Glutamatergic neuron (in vitro differentiated cells): Measurements from ENCODE around the gene TMEM192. TPM values are rescaled to one million over a fixed set of nuclear protein-coding genes. Genes with fewer than 3 reads are reported as not detected.

Source experiments
- DNase-seq: peaks from one replicate; pipeline ENCODE4 v3.0.0; 2022
- H3K27ac Mint-ChIP-seq: one replicate; pipeline ENCODE4 v1.8.0; 2020; ENCODE audit warnings: mild to moderate bottlenecking, mixed read lengths, inconsistent platforms; ENCODE audit not compliant: unreplicated experiment
- H3K27me3 Mint-ChIP-seq: one replicate; pipeline ENCODE4 v1.8.0; 2020; ENCODE audit warnings: mild to moderate bottlenecking, moderate library complexity, mixed read lengths, inconsistent platforms; ENCODE audit not compliant: unreplicated experiment
- H3K36me3 Mint-ChIP-seq: one replicate; pipeline ENCODE4 v1.8.0; 2020; ENCODE audit warnings: mild to moderate bottlenecking, mixed read lengths, inconsistent platforms; ENCODE audit not compliant: unreplicated experiment
- H3K4me1 Mint-ChIP-seq: one replicate; pipeline ENCODE4 v1.8.0; 2020; ENCODE audit warnings: mild to moderate bottlenecking, low read depth, mixed read lengths, inconsistent platforms; ENCODE audit not compliant: unreplicated experiment
- H3K4me3 Mint-ChIP-seq: one replicate; pipeline ENCODE4 v1.8.0; 2020; ENCODE audit warnings: mild to moderate bottlenecking, mixed read lengths, inconsistent platforms; ENCODE audit not compliant: unreplicated experiment
- H3K9me3 Mint-ChIP-seq: one replicate; pipeline ENCODE4 v1.8.0; 2020; ENCODE audit warnings: mild to moderate bottlenecking, moderate library complexity, mixed read lengths, inconsistent platforms; ENCODE audit not compliant: unreplicated experiment
- total RNA-seq: library from RNA; stranded (reverse); fragmentation: NEBNext Ultra II Directional; extraction: Animal tissue kit (Norgen Biotek cat#: 25700); gene quantifications from one replicate; pipeline ENCODE4 v1.2.1, GENCODE V29; 2021; ENCODE audit not compliant: unreplicated experiment
- TF ChIP-seq, protein P1 (sequence below): fragments of 200-600 bp; sonication (generic); IDR thresholded peaks from one replicate; pipeline ENCODE4 v1.5.0; 2021; ENCODE audit not compliant: partially characterized antibody, unreplicated experiment

The TMEM192 gene
- total RNA-seq, 1 donor from 2014 or later = 16.9 TPM

DNA sequence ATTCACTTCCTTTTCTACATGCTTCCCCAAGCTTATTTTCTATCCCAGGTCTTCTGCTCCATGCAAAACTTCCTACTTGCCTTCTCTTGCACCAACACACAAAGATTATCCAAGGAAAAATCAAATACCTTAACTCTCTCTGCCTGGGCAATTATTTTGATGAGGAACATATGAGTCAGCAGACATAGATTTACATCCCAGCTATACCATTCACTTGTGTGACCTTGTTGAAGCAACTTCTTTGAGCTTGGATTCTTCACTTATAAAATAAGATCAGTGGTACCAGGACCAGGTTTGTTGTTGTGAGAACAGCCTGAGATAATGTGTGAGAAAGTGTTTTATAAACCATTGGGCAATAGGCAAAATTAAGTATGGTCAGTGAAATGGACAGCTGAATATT, 39.1 kb upstream of the TMEM192 start:
- TF ChIP-seq, protein P1, sequence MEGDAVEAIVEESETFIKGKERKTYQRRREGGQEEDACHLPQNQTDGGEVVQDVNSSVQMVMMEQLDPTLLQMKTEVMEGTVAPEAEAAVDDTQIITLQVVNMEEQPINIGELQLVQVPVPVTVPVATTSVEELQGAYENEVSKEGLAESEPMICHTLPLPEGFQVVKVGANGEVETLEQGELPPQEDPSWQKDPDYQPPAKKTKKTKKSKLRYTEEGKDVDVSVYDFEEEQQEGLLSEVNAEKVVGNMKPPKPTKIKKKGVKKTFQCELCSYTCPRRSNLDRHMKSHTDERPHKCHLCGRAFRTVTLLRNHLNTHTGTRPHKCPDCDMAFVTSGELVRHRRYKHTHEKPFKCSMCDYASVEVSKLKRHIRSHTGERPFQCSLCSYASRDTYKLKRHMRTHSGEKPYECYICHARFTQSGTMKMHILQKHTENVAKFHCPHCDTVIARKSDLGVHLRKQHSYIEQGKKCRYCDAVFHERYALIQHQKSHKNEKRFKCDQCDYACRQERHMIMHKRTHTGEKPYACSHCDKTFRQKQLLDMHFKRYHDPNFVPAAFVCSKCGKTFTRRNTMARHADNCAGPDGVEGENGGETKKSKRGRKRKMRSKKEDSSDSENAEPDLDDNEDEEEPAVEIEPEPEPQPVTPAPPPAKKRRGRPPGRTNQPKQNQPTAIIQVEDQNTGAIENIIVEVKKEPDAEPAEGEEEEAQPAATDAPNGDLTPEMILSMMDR = no peak
- H3K9me3 Mint-ChIP-seq = no peaks in the 10 kb centered on the region
- no peaks in the 10 kb centered on the region for H3K36me3 Mint-ChIP-seq
- H3K4me1 Mint-ChIP-seq = no peaks in the 10 kb centered on the region
- no peak for DNase-seq
- no peak overlapping the region for H3K4me3 Mint-ChIP-seq
- no peak overlapping the region for H3K27ac Mint-ChIP-seq
- no peaks in the 10 kb centered on the region for H3K27me3 Mint-ChIP-seq

DNA sequence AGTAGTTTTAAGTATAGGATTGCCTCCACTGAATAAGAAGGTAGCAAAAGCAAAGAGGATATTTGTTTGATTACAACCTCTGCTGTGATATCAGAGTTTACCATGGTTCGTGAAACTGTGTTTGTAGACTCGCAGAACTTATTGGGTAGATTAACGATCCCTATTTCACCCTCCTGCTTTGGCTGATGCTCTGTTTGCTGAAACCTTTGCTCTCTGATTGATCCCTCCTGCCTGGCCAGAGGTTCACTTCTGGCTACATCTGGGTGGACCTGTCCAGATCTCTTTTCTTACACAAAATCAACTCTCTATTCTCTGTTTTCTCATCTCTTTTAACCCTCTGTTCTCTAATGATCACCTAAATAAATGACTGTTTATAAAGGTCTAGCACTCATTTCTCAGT, 37.9 kb upstream of the TMEM192 start:
- Mint-ChIP-seq H3K27ac (no peak overlapping the region), H3K27me3 (no peaks in the 10 kb centered on the region)

DNA sequence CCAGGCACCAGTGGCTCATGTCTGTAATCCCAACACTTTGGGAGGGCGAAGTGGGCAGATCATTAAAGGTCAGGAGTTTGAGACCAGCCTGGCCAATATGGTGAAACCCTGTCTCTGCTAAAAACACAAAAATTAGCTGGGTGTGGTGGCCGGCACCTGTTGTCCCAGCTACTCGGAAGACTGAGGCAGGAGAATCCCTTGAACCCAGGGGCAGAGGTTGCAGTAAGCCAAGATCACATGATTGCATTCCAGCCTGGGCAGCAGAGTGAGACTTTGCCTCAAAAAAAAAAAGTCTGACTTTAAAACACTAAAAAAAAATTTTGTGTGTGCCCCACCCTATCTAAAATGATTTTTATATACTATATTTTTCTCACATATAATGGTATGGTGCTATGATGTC, 26.2 kb upstream of the TMEM192 start:
- H3K36me3 Mint-ChIP-seq = no peaks in the 10 kb centered on the region
- TF ChIP-seq, protein P1 = no peak
- H3K4me3 Mint-ChIP-seq = no peak overlapping the region
- DNase-seq = no peak
- H3K27ac Mint-ChIP-seq = no peak overlapping the region
- H3K27me3 Mint-ChIP-seq = no peaks in the 10 kb centered on the region
- no peaks in the 10 kb centered on the region for H3K9me3 Mint-ChIP-seq
- no peaks in the 10 kb centered on the region for H3K4me1 Mint-ChIP-seq

More for the DNA sequence above, 37.9 kb upstream of the TMEM192 start:
- H3K4me3 Mint-ChIP-seq = no peak overlapping the region
- H3K36me3 Mint-ChIP-seq = no peaks in the 10 kb centered on the region
- no peaks in the 10 kb centered on the region for H3K4me1 Mint-ChIP-seq
- TF ChIP-seq, protein P1 = no peak
- DNase-seq = no peak
- H3K9me3 Mint-ChIP-seq = no peaks in the 10 kb centered on the region

DNA sequence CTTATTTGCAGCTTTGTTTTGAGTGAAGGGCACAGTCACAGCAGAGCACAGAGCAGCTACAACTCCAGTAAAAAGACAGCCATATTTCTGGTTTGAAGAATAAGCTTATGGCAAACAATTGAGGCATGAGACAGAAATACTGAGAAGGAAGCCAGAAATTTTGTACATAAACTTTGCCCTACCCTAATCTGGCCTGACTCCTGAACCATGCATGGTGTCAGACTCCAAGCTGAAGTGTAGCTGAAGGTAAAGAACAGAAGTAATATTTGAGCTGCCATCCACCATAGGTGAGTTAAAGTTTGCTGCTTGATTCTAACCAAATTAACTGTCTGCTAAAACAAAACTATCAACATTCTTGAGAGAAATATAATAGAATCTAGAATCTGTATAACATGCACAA, 24.5 kb upstream of the TMEM192 start:
- Mint-ChIP-seq H3K9me3 (no peaks in the 10 kb centered on the region), H3K4me3 (no peak overlapping the region), H3K27ac (no peak overlapping the region)

DNA sequence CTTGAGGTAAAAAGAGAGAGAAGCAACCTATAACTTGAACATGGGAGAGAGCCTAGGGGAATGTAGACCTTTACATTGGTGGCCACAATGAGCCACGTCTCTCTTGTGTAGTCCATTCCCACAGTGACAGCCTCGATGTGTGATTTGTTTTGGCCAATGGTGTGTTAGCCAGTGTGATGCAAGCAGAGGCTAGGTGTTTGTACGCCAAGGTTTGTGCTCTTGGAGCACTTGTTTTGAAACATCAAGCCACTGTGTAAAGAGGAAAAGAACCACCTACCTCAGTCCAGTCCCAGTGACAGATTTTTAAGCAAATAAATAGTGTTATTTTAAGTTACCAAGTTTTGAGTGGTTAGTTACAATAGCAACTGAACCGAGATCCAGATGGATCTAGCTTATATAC, 23.9 kb upstream of the TMEM192 start:
- H3K27ac Mint-ChIP-seq = no peak overlapping the region
- no peaks in the 10 kb centered on the region for H3K9me3 Mint-ChIP-seq
- no peak for DNase-seq
- no peaks in the 10 kb centered on the region for H3K4me1 Mint-ChIP-seq
- TF ChIP-seq, protein P1 = no peak
- H3K36me3 Mint-ChIP-seq = no peaks in the 10 kb centered on the region
- H3K4me3 Mint-ChIP-seq = no peak overlapping the region
- no peaks in the 10 kb centered on the region for H3K27me3 Mint-ChIP-seq

More for the DNA sequence above, 24.5 kb upstream of the TMEM192 start:
- no peaks in the 10 kb centered on the region for H3K27me3 Mint-ChIP-seq
- no peaks in the 10 kb centered on the region for H3K4me1 Mint-ChIP-seq
- no peaks in the 10 kb centered on the region for H3K36me3 Mint-ChIP-seq
- TF ChIP-seq, protein P1 = no peak
- DNase-seq = no peak
